ENCODE results near the gene NADK2. TPM values are rescaled to one million over a fixed set of nuclear protein-coding genes. Genes with fewer than 3 reads are reported as not detected.

The NADK2 gene
- total RNA-seq, 3 donors from 2014 or later, result 27.4 to 31.8 (median 27.9) TPM

GRCh38 chr5:36146390-36146789 lies 95.3 kb downstream of the NADK2 start:
- DNase-seq (ENCODE audit: low spot score in 2 of 2), result no peak
- Histone ChIP-seq H3K36me3 (no peaks in the 10 kb centered on the region), H3K9me3 (no peaks in the 10 kb centered on the region), H3K4me1 (peaks cover 0 to 9% of the 10 kb centered on the region in 2 donors), H3K4me3 (no peak overlapping the region), H3K27ac (no peak overlapping the region), H3K27me3 (no peaks in the 10 kb centered on the region)
- no peak for TF ChIP-seq POLR2AphosphoS5 (IDR thresholded peaks at IDR 0.05)
- no peak for TF ChIP-seq POLR2A (IDR thresholded peaks at IDR 0.05)
- no peak for TF ChIP-seq CTCF (IDR thresholded peaks at IDR 0.05)
- intact Hi-C loops (cut with DNase I; ENCODE audit: low total_unique reads), result no loop called here

GRCh38 chr5:36145311-36145710 lies 96.4 kb downstream of the NADK2 start:
- intact Hi-C loops (cut with DNase I; ENCODE audit: low total_unique reads), result no loop called here
- no peak overlapping the region for H3K4me3 ChIP-seq
- no peaks in the 10 kb centered on the region for H3K9me3 ChIP-seq
- H3K27ac ChIP-seq, result no peak overlapping the region
- no peak for DNase-seq (ENCODE audit: low spot score in 2 of 2)
- H3K4me1 ChIP-seq, result peaks cover 0 to 4% of the 10 kb centered on the region in 2 donors
- no peak for TF ChIP-seq POLR2AphosphoS5 (IDR thresholded peaks at IDR 0.05)
- no peak for TF ChIP-seq POLR2A (IDR thresholded peaks at IDR 0.05)
- TF ChIP-seq CTCF (IDR thresholded peaks at IDR 0.05), result no peak
- H3K27me3 ChIP-seq, result no peaks in the 10 kb centered on the region
- H3K36me3 ChIP-seq, result no peaks in the 10 kb centered on the region

Other genes with a start within 250 kb of the NADK2 start
- gene UGT3A2, start 175.0 kb downstream of the NADK2 start, total RNA-seq, result not detected
- gene LMBRD2, start 90.0 kb downstream of the NADK2 start, total RNA-seq, result 10 to 100 TPM; 11.0 to 19.3 (median 13.1) TPM
- 10 to 100 TPM in 1 of 3 donors, 1 to 10 TPM in 2; 9.1 to 11.1 (median 9.2) TPM for gene SKP2, start 89.8 kb downstream of the NADK2 start, total RNA-seq
- 10 to 100 TPM in 2 of 3 donors, 1 to 10 TPM in 1; 2.3 to 22.2 (median 11.0) TPM for gene RANBP3L, start 60.0 kb upstream of the NADK2 start, total RNA-seq